NCI-H2171 treated with DMSO at 0.1 percent for 48 hours (cell line): ENCODE results near the gene PITPNC1.
"Not testable (repeated sequence)": the region's sequence is repeated elsewhere in the genome, so short reads cannot be mapped to it uniquely, and the experiment has no call there.

Source experiments
- DNase-seq: peaks from one replicate; lab custom pipeline; 2025; lab: John Stamatoyannopoulos, UW

The PITPNC1 gene

GRCh38 chr17:67461876-67462275 is 84.8 kb downstream of the PITPNC1 start:
- no peak for DNase-seq

- peak; percentile 89 for DNase-seq
Observed at GRCh38 chr17:67466251-67466796, 89.2 kb downstream of the PITPNC1 start.

GRCh38 chr17:67467500-67468455 is 90.7 kb downstream of the PITPNC1 start:
- DNase-seq = peak; percentile 96

GRCh38 chr17:67469208-67469980 is 92.3 kb downstream of the PITPNC1 start:
- DNase-seq = no peak

GRCh38 chr17:67470163-67470562 is 93.1 kb downstream of the PITPNC1 start:
- no peak for DNase-seq

- DNase-seq = no peak
Observed at GRCh38 chr17:67471118-67471517, 94.0 kb downstream of the PITPNC1 start.

GRCh38 chr17:67472606-67473005 is 95.5 kb downstream of the PITPNC1 start:
- not testable (repeated sequence) for DNase-seq

GRCh38 chr17:67474081-67474661 is 97.1 kb downstream of the PITPNC1 start:
- DNase-seq = no peak

GRCh38 chr17:67475161-67475937 is 98.3 kb downstream of the PITPNC1 start:
- DNase-seq = peak; percentile 90

- no peak for DNase-seq
Observed at GRCh38 chr17:67476787-67477335, 99.8 kb downstream of the PITPNC1 start.

GRCh38 chr17:67477687-67478086 is 100.6 kb downstream of the PITPNC1 start:
- DNase-seq = no peak

GRCh38 chr17:67478401-67479041 is 101.4 kb downstream of the PITPNC1 start:
- no peak for DNase-seq

- DNase-seq = no peak
Observed at GRCh38 chr17:67479148-67479547, 102.1 kb downstream of the PITPNC1 start.

- not testable (repeated sequence) for DNase-seq
Observed at GRCh38 chr17:67480959-67481358, 103.9 kb downstream of the PITPNC1 start.

GRCh38 chr17:67481808-67482207 is 104.7 kb downstream of the PITPNC1 start:
- DNase-seq = no peak

GRCh38 chr17:67482764-67483163 is 105.7 kb downstream of the PITPNC1 start:
- DNase-seq = no peak

GRCh38 chr17:67484261-67484660 is 107.2 kb downstream of the PITPNC1 start:
- no peak for DNase-seq

GRCh38 chr17:67485666-67486065 is 108.6 kb downstream of the PITPNC1 start:
- no peak for DNase-seq

GRCh38 chr17:67487506-67487905 is 110.4 kb downstream of the PITPNC1 start:
- DNase-seq = no peak

- DNase-seq = no peak
Observed at GRCh38 chr17:67488161-67488560, 111.1 kb downstream of the PITPNC1 start.

- DNase-seq = no peak
Observed at GRCh38 chr17:67488768-67489167, 111.7 kb downstream of the PITPNC1 start.
